COR-L47 (cell line): ENCODE results near the gene PRKAG1.

Experiments used
- DNase-seq: peaks from one replicate; lab custom pipeline; 2025; lab: John Stamatoyannopoulos, UW

The PRKAG1 gene

DNA sequence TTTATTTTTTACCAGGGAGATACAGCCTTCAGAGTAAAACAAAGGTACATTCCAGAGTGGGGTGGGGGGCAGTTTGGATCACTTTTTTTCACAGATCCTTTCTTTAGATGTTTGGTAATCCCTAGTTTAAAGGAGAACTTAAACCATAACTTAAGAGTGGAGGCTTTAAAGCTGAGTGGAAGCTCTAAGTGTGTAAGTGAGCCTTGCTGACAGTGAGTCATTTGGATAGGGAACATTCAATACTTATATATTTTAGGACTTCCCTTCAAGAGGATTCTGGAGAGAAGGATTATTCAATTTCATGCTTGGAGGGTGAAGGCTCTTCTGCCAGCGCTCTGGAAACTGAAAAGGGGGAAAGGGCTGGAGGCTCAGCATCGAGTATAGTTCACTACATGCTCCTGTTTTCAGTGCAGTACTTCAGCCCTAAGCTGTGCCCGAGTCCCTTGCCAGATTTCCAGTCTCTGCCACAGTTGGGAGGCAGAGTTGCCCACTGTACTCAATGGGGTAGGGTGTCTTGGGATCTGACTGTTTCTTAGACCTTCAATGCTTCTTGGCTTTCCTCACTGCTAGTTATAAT is 8.4 kb downstream of the PRKAG1 start:
- DNase-seq, result no peak

DNA sequence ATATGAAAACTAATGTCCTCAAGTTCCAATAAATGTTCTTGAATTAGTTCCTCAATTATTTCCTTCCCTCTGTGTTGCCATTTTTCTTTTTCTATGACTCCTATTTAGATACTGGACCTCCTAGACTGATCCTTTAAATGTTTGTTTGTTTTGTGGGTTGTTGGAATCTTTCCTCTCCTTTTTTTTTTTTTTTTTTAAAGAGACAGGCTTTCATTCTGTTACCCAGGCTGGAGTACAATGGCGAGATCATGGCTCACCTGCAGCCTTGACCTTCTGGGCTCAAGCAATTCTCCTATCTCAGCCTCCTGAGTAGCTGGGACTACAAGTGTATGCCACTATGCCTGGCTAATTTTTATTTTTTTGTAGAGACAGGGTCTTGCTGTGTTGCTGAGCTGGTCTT is 9.6 kb downstream of the PRKAG1 start:
- no peak for DNase-seq

DNA sequence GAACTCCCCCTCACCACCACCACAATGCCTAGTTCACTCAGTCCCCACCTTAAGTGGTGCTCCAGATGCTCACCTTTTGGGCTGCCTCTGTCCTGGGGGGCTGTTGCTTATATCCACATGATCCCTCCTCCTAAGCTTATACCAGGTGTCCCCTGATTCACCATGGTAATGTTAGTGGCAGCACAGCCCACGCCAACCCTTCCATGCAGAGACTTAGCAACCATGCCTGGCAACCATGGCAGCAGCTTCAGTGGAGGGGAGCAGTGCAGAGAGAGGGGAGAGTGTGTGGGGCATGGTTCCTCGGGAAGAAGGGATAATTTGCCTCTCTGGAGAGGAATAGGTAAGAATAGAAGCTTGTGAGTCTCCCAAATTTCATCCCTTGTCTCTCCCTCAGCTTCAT is 18.2 kb downstream of the PRKAG1 start:
- no peak for DNase-seq

DNA sequence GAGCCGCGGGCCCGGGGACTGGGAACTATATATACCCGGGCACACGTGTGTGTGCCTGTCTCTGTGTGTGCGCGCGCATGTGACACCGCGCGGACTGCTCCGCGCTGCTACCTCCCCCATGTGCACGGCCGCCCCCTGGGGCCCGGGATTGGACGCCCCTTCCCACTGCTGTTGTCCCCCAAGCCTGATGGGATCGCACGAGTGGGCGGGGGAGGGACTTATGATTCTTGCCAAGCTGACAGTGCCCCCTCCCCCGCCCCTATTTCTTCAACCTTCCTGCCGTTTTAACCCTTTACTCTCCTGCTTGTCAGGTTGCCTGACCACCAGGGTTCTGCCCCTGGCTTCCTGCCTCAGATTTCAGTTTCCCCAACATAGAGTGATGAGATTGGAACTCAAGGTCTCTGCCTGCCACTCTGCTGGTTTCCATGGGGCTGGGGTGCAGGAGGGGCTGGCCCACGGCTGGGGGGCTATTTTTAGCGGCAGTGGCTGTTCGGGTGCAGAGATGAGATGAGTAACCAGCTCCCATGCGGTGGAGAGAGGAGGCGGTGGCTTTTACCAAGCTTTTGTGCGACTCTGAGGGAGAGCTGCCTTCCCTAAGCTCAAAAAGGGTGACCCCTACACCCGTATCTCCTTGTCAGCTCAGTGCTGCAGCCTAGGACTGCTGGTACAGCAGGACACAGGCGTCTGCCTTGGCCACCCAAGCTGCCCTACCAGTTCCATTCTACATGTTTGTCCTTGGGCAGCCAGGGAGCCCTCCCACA is 19.0 kb downstream of the PRKAG1 start, which contains the start of gene DDN:
DDN (minus strand) TSS at position 5 of the 761 bp plus-strand sequence. CDS start 88 bp downstream, outside the sequence.
- DNase-seq, result peak; percentile 59

DNA sequence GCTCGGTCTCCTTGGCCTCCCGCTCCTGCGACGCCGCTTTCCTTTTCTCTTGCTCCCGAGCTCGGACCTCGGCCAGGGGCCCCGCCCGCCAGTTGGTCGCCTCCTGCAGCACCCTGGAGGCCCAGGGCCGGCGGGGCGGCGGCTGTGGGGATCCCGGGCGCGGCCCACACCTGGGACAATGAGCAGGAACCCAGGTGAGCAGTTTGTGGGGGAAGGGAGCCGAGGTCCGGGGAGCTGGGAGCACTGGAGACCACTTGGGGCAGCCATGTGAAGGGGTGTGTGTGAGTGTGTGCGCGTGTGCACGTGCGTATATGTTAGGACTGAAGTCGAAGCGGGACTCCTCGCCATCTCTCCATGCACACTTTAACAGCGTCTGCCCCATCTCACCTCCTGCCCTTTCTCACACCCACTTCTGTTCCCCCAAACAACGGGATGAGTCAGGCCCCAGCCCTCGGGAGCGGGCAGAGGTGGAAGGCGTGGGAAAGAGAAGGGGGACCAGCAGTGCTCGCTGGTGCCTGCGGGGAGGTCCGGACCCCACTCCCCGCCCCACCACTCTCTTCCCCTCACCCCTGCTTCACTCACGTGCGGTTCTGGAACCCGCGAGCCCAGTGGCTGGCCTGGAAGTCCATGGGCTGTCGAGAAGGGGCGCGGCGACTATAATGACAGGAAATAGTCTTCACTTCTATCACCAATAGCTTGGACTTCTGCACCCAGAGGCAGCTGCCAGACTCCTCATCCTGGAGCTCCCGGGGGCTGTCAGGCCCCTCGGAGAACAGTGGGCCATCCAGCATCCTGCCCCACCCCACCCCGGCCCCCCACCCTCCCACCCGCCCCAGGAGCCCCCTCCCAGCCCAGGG is 19.9 kb downstream of the PRKAG1 start:
- DNase-seq, result no peak

DNA sequence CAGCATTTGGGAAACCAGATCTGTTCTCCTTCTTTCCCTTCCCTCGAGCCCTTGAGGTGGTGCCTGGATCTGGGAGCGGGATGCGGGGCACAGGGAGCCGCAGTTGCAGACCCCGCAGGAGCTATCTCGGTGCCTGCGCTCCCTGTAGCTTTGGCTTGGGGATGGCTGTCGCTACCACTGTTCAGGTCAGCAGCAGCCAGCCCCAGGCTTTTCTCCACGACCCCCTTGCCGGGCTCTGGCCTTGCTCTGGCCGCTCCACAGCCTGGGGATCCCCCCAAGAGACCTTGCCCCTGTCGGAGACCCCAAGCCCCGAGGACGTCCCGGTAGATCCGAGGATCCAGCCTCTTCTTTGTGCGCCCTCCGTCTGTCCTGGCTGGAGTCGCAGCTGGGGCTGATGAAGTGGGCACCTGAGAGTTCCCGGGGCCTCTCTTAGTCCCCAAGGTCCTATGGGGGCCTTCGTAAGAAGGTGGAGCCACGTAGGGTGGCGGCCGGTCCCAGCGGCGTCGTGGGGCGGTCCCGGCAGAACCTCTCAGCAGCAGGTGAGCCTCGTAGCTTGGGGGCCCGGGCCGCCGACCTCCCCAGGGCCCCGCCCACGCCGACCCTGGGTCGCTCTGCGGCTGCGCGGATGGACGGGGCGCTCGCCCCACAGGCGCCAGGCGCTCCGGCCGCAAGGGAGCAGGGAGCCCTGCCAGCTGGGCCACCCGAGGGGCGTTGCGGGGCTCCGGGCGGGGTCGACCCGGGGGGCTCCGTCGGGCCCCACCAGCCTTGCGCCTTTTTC is 20.7 kb downstream of the PRKAG1 start:
- DNase-seq, result no peak

DNA sequence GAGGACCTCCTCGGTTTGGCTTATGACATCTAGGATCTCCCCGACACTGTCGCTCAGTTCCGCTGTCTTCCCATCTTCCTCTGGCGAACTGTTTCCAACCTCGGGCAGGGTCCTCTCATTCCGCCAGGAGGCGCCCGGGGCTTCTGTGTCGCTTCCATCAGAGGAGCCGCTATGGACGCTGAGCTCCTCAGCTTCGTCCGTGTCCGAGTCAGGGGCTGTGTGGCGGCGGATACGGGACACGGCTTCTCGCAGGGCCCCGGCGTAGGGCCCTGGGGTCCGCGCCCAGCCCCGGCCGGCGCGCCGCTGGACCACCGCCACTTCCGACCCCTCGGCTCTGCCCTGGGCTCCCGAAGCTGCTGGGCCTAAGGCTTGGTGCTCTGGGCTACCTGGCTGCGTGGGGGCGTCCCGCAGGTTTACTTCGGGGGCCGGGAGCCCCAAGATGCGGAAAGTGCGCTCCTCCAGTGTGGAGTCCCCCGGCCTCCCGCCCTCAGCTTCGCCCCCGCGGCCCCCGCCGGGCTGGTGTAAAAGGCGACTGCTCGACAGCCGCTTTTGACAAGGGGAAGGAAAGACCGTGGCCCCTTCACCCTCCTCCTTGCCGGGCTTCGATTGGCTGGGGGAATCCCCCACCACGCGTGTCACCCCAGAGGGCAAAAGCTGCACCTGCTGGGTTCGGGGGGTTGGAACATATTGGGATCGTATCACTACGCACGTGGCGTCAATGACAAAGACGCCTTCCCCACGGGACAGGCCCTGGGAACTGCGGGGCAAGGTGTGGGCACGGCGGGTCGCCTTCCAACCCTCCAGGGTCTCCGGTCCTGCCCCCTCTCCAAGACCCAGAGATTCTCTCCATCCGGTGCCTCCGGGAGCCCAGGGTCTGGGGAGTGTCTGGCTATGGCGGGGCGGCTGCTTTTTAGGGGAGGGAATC is 21.5 kb downstream of the PRKAG1 start:
- peak; percentile 66 for DNase-seq

DNA sequence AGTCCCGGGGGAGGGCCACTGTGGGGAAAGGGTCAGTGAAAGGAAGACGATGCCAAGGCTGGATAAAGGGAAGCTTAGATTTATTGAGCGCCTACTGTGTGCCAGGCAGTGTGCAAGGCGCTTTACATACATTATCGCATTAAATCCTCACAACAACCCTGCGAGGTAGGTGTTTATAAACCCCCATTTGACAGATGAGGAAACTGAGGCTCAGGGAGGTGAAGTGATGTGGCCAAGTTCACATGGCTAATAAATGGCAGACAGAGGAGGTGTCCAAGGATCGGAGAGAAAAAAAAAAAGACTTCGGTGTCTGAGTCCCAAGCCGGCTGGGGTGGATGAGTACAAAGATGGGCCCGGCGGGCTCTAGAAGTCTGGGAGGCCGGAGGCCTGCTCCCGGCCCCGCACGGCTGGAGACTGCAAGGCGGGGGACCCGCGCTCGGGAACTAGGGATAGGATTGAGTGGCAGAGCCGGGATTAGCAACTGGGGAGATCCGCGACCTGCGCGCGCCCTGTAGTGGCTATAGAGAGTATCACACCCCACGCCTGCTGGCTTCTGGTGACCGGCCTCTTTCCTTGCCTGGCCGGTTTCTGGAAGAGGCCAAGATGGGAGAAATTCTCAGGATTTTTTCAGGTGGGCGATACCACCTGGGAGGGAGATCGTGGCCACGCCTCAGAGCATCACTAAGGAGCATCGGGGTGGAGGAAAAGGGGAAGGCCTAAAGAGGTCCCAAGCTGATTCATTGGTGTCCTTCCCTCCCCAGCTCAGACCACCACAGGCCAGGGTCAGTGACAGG is 23.3 kb downstream of the PRKAG1 start:
- DNase-seq, result peak; percentile 82

DNA sequence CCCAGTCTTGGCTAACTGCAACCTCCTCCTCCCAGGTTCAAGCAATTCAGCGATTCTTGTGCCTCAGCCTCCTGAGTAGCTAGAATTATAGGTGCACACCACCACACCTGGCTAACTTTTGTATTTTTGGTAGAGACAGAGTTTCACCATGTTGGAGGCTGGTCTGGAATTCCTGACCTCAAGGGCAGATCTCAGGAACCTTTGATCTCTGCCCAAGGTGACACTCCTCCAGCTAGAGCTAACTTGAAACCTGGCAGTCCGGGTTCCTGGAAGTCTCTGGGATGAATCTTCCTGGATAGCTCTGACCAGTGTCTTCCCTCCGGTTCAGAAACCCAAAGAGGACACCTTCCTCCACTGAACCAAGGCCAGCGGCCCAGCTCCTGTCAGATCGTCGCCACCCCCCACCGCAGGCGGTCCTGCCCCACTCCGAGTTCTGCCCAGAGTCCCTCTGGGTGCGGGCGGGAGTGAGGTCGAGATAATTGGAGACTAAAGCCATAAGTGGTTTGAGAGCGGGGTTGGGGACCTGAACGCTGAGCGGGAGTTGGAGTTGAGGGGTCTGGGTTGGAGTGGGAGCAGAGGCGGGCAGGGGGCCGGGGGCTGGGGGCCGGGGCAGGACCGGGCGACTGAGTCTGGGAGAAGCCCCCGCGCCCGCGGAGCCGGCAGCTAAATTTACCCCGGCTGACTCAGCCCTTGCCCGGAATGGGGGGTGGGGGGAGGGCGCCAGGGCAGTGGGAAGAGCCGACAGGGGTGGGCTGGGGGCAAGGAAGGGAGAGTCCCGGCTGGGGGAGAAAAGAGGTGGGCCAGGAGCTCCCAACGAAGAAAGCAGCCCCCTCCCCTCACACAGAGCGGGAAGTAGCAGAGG is 24.1 kb downstream of the PRKAG1 start:
- no peak for DNase-seq

DNA sequence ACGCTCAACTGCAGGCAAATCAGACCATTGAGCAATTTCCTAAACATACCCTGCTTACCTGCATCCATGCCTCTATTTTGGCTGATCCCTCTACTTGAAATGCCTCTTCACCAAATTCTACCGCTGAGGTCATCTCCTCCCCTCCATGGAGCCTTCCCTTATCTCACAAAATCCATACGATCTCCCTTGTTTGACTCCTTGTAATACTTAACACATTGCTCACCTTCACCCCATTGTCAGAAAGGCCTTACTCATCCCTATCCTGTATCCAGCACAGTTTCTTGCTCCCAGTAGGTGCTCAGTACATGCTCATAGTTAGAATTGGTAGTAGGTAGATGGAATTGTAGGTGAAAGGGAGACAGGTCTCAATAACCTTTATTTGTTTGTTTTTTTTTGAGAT is 24.8 kb downstream of the PRKAG1 start:
- DNase-seq, result no peak

DNA sequence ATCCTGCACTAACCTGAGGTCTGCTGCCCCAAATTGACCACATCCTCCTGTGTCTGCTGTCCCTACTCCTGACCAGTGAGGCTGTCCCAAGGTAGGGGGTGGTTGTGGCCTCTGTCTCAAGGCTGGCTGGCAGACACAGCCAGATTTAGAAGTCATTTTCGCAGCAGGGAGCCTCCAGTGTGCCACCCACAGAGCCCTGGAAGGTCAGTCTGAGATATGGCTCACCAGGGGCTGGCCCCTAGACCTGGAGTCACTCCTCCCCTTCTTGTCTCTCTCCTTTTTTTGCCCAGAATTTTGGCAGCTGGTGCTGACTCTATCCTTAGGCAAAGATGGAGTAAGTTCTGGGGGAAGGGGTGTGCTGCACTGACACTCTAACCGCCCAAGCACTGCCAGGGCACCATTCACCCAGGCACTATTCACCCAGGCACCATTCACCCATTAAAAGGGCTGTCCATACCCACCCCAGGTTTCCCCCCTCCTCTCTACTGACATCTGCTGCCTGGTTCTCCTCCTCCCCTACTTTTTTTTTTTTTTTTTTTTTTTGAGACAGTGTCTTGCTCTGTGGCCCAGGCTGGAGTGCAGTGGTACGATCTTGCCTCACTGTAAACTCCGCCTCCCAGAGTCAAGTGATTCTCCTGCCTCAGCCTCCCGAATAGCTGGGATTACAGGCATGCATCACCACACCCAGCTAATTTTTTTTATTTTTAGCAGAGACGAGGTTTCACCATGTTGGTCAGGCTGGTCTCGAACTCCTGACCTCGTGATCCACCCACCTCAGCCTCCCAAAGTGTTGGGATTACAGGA is 27.1 kb downstream of the PRKAG1 start:
- DNase-seq, result no peak

DNA sequence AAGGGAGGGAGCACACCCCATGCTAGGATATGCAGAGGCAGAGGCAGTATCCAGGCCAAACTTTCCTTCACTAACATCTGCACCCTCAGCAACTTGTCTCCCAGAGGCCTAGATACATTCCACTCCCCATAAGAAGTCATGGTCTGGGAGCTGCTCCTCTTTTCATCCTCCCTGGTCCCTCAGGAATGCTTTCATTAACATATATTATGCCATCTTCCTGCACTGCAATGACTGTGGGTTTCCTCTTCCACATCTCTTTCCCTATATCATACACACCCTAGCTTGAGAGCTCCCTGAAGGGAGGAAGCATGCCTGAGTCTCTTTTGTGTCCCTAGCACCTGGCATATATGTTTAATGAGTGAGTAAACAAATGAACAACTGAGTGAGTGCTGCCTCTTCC is 28.0 kb downstream of the PRKAG1 start:
- DNase-seq, result no peak

DNA sequence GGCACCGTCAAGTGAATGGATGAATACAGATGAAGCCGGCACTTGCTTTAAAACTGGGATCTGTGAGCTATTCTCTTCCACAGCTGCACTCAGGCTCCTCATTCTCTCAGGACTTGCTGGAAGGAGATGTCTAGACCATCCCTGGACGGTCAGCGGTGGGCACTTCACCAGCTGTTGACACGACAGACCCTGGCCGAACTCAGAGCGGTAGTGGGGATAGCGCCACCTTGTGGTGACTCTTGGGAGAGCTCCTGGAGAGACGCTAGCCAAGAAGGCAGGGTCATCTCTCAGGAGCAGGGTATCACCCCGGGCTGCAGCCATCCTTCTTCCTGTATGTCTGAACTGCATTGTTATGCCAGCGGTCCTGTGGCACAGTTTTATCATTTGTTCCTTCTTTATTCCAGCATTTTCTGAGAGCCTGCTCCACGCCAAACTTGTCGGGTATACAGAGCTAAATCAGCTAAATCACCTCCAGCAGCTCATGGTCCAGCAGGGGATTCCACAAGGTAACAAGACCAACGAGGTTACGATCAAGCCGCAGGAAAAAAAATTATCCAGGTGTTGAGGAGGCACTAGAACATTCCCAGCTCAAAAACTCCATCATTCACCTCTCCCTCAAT is 30.4 kb downstream of the PRKAG1 start:
- no peak for DNase-seq

DNA sequence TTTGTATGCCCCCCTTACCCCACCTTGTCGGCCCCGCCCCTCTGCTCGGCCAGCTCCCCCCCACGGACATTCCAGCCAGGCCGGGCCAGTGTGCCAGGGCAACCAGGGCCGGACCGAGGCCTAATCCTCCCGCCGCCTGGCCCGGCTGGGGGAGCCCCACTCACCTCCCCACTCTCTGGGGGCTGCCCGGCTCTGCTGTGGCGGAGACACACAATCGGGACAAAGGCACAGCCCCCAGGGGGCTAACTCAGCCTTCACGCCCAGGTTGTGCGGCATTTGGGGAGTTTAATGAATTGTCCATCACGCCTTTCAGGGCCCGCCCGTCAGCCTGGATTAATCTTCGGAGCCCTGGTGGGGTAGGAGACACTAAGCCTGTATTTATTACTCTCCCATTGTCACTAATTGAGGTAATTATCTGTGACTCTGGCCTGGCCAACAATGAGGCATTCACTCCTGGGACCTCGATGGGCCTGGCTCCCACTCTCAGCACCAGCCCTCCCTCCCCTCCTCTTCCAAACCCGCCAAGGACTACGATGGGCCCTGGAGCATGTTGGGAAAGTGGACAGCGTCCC is 31.8 kb downstream of the PRKAG1 start:
- peak; percentile 83 for DNase-seq

DNA sequence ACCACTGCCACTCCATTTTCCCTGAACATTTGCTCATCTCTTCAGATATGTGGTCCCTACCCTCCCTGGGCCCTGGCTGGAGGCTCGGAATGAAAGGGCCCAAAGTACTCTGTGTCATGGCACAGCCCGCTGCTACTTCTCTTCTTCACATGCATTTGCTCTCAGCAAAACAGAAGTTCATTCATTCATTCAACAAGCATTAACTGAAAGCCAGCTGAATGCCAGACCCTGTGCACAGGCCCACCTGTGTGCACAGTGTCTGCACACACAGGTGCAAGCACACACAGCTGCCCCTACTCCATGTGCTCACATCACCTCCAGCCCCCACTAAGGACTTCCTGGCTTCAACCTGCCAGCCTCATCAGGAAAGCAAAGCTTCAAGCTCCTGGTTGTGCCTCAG is 32.7 kb downstream of the PRKAG1 start:
- no peak for DNase-seq

DNA sequence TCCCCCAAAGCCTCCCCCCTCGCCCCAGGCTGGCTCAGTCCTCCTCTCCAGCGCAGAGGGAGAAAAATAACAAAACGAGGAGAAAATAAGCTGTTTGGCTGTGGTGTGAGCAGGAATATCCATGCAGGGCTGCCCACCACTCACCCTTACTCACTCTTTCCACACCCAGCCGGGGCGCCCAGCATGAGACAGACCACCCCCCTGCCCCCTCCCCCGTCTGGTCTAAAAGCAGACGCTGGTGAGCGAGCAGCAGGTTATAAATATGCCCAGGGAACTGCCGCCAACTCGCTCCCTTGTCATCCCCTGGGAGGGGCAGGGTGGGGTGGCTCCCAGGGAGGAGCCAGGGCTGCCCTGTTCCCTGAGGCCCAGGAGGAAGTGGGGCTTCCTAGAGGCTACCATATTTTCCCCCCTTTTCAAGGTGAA is 33.1 kb downstream of the PRKAG1 start:
- peak; percentile 47 for DNase-seq

DNA sequence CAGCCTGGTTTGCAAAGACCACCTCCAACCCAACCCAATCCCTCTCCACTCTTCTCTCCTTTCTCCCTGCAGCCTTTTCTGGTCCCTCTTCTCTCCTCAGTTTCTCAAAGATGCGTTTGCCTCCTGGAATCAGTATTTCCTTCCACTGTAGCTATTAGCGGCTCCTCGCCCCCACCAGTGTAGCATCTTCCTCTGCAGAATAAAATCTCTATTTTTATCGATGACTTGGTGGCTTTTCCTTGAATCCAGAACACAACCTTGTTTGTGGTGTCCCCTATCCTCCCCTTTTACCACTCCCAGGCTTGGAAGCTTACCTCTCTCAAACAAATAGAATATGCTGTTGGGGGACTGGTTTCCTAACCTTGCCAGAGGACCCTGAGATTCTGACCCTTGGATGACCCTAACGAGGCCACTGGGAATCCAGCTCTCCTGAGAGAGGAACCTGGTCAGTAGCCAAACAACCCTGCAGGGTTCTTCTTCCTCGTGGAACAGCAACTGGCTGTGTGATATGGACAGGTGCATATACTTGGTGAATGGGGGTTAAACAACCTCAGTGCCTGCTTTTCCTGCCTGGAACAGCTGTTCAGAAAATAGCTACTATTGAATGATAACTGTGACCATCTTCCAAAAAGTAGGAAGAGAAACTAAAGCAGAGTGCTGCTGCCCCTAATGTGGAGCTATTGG is 36.0 kb downstream of the PRKAG1 start:
- no peak for DNase-seq
